Muscle of back (tissue), 10 donors: ENCODE results near the gene NRCAM. TPM values are rescaled to one million over a fixed set of nuclear protein-coding genes. Genes with fewer than 3 reads are reported as not detected.

ENCODE experiments used
- polyA plus RNA-seq, 10 donors: library from polyadenylated mRNA; unstranded; fragments of 120-200 nt; gene quantifications; one replicate each; pipeline ENCODE4 v1.2.1, GENCODE V29; 2013; ENCODE audit not compliant: insufficient read length in 10 of 10

Gene NRCAM
- polyA plus RNA-seq, 10 donors, result 19.3 to 51.7 (median 33.2) TPM

Other genes starting within 250 kb of the NRCAM start
- 10 to 100 TPM; 22.7 to 29.4 (median 24.7) TPM for gene PNPLA8, start 69.7 kb upstream of the NRCAM start, polyA plus RNA-seq
- 10 to 100 TPM; 16.4 to 27.6 (median 23.2) TPM for gene THAP5, start 113.3 kb upstream of the NRCAM start, polyA plus RNA-seq
- 10 to 100 TPM; 14.9 to 21.1 (median 17.8) TPM for gene DNAJB9, start 113.4 kb upstream of the NRCAM start, polyA plus RNA-seq